ENCODE data around the gene M1AP. TPM values are rescaled to one million over a fixed set of nuclear protein-coding genes. Genes with fewer than 3 reads are reported as not detected.

The M1AP gene
- total RNA-seq, 1 experiment from 2014 or later, result 3.9 TPM

DNA sequence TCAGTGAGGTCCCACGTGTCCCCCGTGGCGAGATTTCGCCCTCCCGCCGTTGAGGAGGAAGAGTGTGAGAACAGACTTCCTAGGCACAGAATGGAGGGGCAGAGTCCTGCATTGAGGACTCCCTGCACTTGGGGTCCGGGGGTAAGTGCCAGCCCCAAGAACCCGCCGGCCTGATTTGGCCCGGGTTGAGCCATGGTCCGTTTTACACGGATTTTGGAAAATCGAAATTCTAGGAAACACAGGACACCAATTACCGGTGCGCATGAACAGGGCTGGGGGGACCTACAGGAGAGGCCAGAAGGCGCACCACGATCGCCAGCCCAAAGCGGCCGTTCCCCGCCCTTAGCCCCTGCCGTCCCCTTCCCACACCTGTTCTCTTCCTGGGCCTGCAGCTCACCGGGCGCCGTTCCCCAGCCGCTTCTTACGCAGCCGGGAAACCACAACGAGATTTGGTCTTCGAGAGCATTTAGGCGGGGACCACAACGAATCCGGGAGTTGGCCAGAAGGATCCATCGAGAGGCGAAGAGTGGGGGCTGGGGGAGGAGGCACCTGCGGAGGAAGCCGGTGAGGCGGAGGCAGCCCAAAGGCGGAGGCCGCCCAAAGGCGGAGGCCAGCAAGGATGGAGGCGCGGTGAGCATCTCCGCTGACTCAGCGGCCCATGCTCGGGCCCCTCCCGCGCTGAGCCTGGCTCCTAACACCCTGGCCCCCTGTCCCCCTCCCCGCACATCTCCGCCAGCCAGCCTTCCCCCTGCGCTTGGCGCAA is 134.3 kb downstream of the M1AP start:
- Histone ChIP-seq H3K4me3 (ENCODE audit: insufficient read depth, low read depth, low read length) (peak overlapping the region; percentile 34; the same call in 1 of the 2 replicates), H3K27me3 (ENCODE audit: control insufficient read depth, insufficient read depth, low read length) (peaks cover 97% of the 10 kb centered on the region), H3K36me3 (replicated peaks; ENCODE audit: control insufficient read depth, insufficient read depth, low read length) (no peaks in the 10 kb centered on the region)
- peak; percentile 84 for DNase-seq

DNA sequence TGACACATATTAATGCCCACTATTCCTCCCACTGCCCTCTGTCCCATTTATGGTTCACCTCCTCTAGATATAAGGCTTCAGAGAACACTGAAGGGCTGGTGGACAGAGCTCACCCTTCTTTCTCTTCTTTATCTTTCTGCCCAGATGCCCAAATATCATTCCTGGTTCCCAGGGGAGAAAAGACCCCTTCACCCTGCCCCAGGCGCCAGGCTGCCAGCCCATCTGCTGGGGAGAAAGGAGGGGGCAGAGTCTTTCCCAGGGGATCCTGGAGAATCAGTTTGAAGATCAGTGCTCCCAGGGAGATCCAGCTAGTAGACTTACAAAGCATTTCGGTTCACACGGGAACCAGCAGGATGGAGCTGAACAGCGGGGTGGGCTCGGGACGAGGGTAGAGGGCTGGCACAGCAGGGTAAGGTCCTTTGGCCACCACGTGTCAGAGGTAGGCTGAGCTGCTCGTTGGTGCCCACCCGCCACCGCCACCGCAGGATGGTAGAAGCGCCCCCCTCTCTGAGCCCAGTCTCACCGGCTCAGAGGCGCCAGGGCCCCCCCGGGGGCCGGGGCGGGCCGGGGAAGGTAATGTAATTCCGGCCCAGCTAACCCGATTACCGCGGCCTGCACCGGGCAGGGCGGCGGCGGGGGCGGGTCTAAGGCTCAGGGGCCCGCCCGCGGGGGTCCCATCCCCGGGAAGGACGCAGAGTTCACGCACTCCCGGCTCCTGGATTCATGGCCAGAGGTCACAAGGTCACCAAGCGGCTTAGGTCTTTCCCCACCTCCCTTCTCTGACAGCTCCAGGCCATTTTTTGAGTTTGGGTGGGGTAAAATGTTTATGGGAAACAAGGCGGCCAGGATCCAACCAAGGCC is 135.2 kb downstream of the M1AP start:
- Histone ChIP-seq H3K27me3 (ENCODE audit: control insufficient read depth, insufficient read depth, low read length) (peaks cover 96% of the 10 kb centered on the region), H3K4me3 (ENCODE audit: insufficient read depth, low read depth, low read length) (peak overlapping the region; percentile 6; the same call in 1 of the 2 replicates), H3K36me3 (replicated peaks; ENCODE audit: control insufficient read depth, insufficient read depth, low read length) (no peaks in the 10 kb centered on the region)
- DNase-seq, result peak; percentile 90

DNA sequence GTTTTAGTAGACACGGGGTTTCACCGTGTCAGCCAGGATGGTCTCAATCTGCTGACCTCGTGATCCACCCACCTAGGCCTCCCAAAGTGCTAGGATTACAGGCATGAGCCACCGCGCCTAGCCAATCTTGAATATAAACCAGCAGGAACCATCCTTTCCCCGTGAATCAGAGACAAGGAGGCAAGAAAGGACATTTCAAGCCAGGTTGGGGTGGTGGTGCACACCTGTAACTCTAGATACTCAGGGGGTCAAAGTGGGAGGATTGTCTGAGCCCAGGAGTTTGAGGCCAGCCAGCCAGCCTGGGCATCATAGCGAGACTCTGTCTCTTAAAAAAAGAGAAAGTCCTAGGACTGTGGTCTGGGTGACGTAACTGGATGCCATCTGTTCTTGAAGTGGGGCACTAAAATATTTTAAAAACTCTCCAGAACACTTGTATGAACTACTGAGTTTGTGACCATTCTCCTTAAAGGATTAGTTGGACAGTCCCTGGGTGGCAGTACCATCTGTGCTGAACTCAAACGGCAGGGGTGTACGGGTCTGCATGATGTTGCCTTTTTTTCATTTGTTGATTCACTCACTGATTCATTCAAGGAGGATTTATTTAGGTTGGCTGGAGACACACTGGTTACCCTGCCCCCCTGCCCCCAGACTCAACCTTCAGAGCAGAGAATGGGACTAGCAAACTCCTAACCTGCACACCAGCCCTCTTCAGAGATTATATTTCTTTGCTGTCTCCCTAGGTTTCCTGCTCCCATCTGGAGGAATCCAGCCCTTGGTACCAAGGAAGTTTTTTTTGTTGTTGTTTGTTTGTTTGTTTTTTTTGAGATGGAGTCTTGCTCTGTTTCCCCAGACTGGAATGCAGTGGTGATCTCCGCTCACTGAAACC is 136.8 kb downstream of the M1AP start:
- DNase-seq, result no peak
- Histone ChIP-seq H3K4me3 (ENCODE audit: insufficient read depth, low read depth, low read length) (no peak overlapping the region), H3K27me3 (ENCODE audit: control insufficient read depth, insufficient read depth, low read length) (peaks cover 81% of the 10 kb centered on the region), H3K36me3 (replicated peaks; ENCODE audit: control insufficient read depth, insufficient read depth, low read length) (no peaks in the 10 kb centered on the region; the same call in 1 of the 2 replicates)

DNA sequence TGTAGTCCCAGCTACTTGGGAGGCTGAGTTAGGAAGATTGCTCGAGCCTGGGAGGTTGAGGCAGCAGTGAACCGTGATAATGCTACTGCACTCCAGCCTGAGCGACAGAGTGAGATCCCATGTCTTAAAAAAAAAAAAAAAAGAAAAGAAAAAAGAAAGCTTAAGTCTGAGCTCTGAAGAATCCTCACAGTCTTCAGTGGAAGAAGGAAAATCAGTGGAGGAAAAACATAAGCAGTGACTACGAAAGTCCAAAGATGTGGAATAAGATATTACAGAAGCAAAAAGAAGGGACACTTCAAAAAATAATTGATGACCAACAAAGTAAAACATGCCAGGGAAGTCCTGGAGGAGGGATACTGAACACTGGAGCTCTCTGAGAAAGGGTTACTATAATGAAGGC is 137.9 kb downstream of the M1AP start:
- Histone ChIP-seq H3K36me3 (replicated peaks; ENCODE audit: control insufficient read depth, insufficient read depth, low read length) (peaks cover 1% of the 10 kb centered on the region), H3K27me3 (ENCODE audit: control insufficient read depth, insufficient read depth, low read length) (peaks cover 76% of the 10 kb centered on the region)
- no peak for DNase-seq

DNA sequence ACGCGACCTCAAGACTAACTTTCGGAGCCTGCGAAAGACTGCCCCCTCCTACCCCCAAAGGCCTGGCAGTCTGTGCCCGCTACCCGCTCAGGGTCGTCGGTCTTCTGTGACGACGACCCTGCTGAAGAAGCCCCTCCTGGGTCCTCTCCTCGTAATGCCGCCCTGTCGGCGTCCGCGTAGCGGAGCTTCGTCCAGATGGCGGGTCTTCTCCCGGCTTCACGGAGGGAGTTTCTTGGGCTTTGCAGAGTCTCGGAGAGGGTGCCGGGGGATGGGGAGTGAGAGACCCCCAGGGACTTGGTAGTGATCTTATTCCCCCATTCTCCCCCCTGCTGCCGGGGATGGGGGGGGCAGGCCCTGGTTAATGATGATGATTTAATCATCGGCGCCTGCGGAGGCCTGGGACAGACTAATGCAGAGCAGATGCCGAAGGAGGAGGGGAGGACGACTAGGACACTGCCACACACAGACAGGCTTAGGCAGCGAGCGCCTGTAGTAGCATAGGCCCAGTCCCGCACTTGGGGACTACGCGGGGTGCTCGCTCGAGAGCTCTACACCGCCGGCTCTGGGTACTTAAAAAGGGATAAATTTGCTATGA is 140.1 kb downstream of the M1AP start:
- DNase-seq, result peak; percentile 69
- Histone ChIP-seq H3K36me3 (replicated peaks; ENCODE audit: control insufficient read depth, insufficient read depth, low read length) (peaks cover 1% of the 10 kb centered on the region), H3K27me3 (ENCODE audit: control insufficient read depth, insufficient read depth, low read length) (peaks cover 74% of the 10 kb centered on the region), H3K4me3 (ENCODE audit: insufficient read depth, low read depth, low read length) (peak overlapping the region; percentile 91)

More for the DNA sequence above, 137.9 kb downstream of the M1AP start:
- no peak overlapping the region for H3K4me3 ChIP-seq (ENCODE audit: insufficient read depth, low read depth, low read length)

Other genes starting within 250 kb of the M1AP start
- gene C2orf81, start 226.7 kb downstream of the M1AP start, total RNA-seq (2014; rRNA removed; shearing (Covaris generic)), result 0.83 and 1.6 TPM in 2 replicates
- gene WDR54, start 226.6 kb downstream of the M1AP start, total RNA-seq (2014; rRNA removed; shearing (Covaris generic)), result 38.0 and 55.5 TPM in 2 replicates
- gene RTKN, start 206.4 kb downstream of the M1AP start, total RNA-seq (2014; rRNA removed; shearing (Covaris generic)), result 93.4 and 107 TPM in 2 replicates
- 9.6 and 11.3 TPM in 2 replicates for gene INO80B, start 193.2 kb downstream of the M1AP start, total RNA-seq (2014; rRNA removed; shearing (Covaris generic))
- 81.0 and 88.9 TPM in 2 replicates for gene WBP1, start 189.9 kb downstream of the M1AP start, total RNA-seq (2014; rRNA removed; shearing (Covaris generic))
- gene MOGS, start 182.9 kb downstream of the M1AP start, total RNA-seq (2014; rRNA removed; shearing (Covaris generic)), result 91.2 and 98.8 TPM in 2 replicates
- 25.9 and 34.1 TPM in 2 replicates for gene MRPL53, start 175.7 kb downstream of the M1AP start, total RNA-seq (2014; rRNA removed; shearing (Covaris generic))
- 9.8 and 12.0 TPM in 2 replicates for gene CCDC142, start 165.3 kb downstream of the M1AP start, total RNA-seq (2014; rRNA removed; shearing (Covaris generic))
- gene TTC31, start 165.2 kb downstream of the M1AP start, total RNA-seq (2014; rRNA removed; shearing (Covaris generic)), result 20.4 and 22.5 TPM in 2 replicates
- 0.11 and 0.17 TPM in 2 replicates for gene LBX2, start 148.7 kb downstream of the M1AP start, total RNA-seq (2014; rRNA removed; shearing (Covaris generic))
- gene PCGF1, start 140.6 kb downstream of the M1AP start, total RNA-seq (2014; rRNA removed; shearing (Covaris generic)), result 12.4 and 15.1 TPM in 2 replicates
- gene TLX2, start 133.9 kb downstream of the M1AP start, total RNA-seq (2014; rRNA removed; shearing (Covaris generic)), result not detected in 2 replicates
- 0.10 and 0.78 TPM in 2 replicates for gene DQX1, start 122.1 kb downstream of the M1AP start, total RNA-seq (2014; rRNA removed; shearing (Covaris generic))
- 99.5 and 105 TPM in 2 replicates for gene AUP1, start 118.6 kb downstream of the M1AP start, total RNA-seq (2014; rRNA removed; shearing (Covaris generic))
- gene HTRA2, start 118.4 kb downstream of the M1AP start, total RNA-seq (2014; rRNA removed; shearing (Covaris generic)), result 27.0 and 39.6 TPM in 2 replicates
- 6.6 and 7.7 TPM in 2 replicates for gene LOXL3, start 94.4 kb downstream of the M1AP start, total RNA-seq (2014; rRNA removed; shearing (Covaris generic))
- 4.9 and 6.9 TPM in 2 replicates for gene DOK1, start 93.6 kb downstream of the M1AP start, total RNA-seq (2014; rRNA removed; shearing (Covaris generic))
- gene SEMA4F, start 5.9 kb upstream of the M1AP start, total RNA-seq (2014; rRNA removed; shearing (Covaris generic)), result 1.1 and 1.3 TPM in 2 replicates
- 10.7 and 16.2 TPM in 2 replicates for gene HK2, start 185.8 kb upstream of the M1AP start, total RNA-seq (2014; rRNA removed; shearing (Covaris generic))

All from H7 (cell line).